GM12878 (cell line): ENCODE results near the gene AFAP1L2. TPM values are rescaled to one million over a fixed set of nuclear protein-coding genes. Genes with fewer than 3 reads are reported as not detected.

Experiments used
- ATAC-seq: fragments of 200-7000 bp; cut with Tn5 transposase; 3 replicates; pipeline ENCODE4 v1.9.1; 2020; ENCODE audit warnings: mild to moderate bottlenecking, moderate library complexity
- BruUV-seq: library from RNA; stranded (reverse); fragments of 400-500 nt; replicated peaks from 2 replicates; lab custom pipeline; 2021; lab: Mats Ljungman, UMichigan
- CTCF ChIA-PET: fragments of 300-600 bp; sonication (Branson Sonifier 250); formaldehyde crosslinking; extraction: SDS; loops from one replicate; lab custom pipeline; 2021; ENCODE audit warnings: inconsistent platforms; lab: Yijun Ruan, JAX
- POLR2A ChIA-PET: fragments of 350-600 bp; formaldehyde crosslinking; extraction: SDS; loops from one replicate; lab custom pipeline; 2021; ENCODE audit warnings: inconsistent platforms; lab: Charles Lee
- RAD21 ChIA-PET: fragments of 300-600 bp; sonication (Branson Sonifier 250); formaldehyde crosslinking; loops from one replicate; lab custom pipeline; 2023; ENCODE audit warnings: antibody characterized with exemption; ENCODE audit not compliant: unreplicated experiment; lab: Charles Lee
- SMC1A ChIA-PET: fragments of 300-600 bp; sonication (Branson Sonifier 250); formaldehyde crosslinking; loops from one replicate; lab custom pipeline; 2023; ENCODE audit not compliant: unreplicated experiment, uncharacterized antibody; lab: Charles Lee
- DNase-seq: peaks from one replicate; pipeline ENCODE4 v3.0.0-alpha.2; 2011; ENCODE audit warnings: low read depth, low spot score
- FAIRE-seq: peaks from 3 replicates; lab custom pipeline; 2011; peaks lifted over from hg19 to GRCh38; lab: Jason Lieb, UNC
- H2AFZ ChIP-seq: 2 replicates; pipeline ENCODE4 v1.6.0; 2011; ENCODE audit warnings: low read depth, low read length, control low read depth; ENCODE audit not compliant: control insufficient read depth
- H3K27ac ChIP-seq: 2 replicates; pipeline ENCODE4 v1.5.1; 2011; ENCODE audit warnings: control low read depth; ENCODE audit not compliant: control insufficient read depth, insufficient read depth
- H3K27me3 ChIP-seq, 2 experiments: replicated peaks in 1 of 2; 2 replicates each; pipeline versions ENCODE4 v1.6.0 to v1.6.1; 2011; ENCODE audit warnings: low read length in 1 of 2; ENCODE audit not compliant: control insufficient read depth in 2 of 2, insufficient read depth in 2 of 2
- H3K36me3 ChIP-seq, 2 experiments: 2 replicates each; pipeline ENCODE4 v1.5.1; 2011; ENCODE audit warnings: low read length in 1 of 2; ENCODE audit not compliant: control insufficient read depth in 2 of 2, insufficient read depth in 2 of 2
- H3K4me1 ChIP-seq: 2 replicates; pipeline ENCODE4 v1.6.1; 2011; ENCODE audit warnings: mild to moderate bottlenecking, low read length, moderate library complexity, mixed read lengths; ENCODE audit not compliant: control insufficient read depth, insufficient read depth
- H3K4me2 ChIP-seq: 2 replicates; pipeline ENCODE4 v1.6.0; 2011; ENCODE audit warnings: control low read depth; ENCODE audit not compliant: control insufficient read depth, insufficient read depth
- H3K4me3 ChIP-seq: fragments of 200-600 bp; sonication (generic); 2 replicates; pipeline ENCODE4 v1.5.1; 2016
- H3K79me2 ChIP-seq: 2 replicates; pipeline ENCODE4 v1.6.0; 2011; ENCODE audit warnings: low read length; ENCODE audit not compliant: control insufficient read depth, insufficient read depth
- H3K9ac ChIP-seq: 2 replicates; pipeline ENCODE4 v1.8.0; 2011; ENCODE audit warnings: low read length, control low read depth, mixed read lengths; ENCODE audit not compliant: control insufficient read depth, insufficient read depth
- H3K9me3 ChIP-seq: replicated peaks from 3 replicates; pipeline ENCODE4 v1.5.1; 2011; ENCODE audit warnings: mild to moderate bottlenecking, low read length; ENCODE audit not compliant: control insufficient read depth, insufficient read depth
- H4K20me1 ChIP-seq: 2 replicates; pipeline ENCODE4 v1.6.0; 2011; ENCODE audit not compliant: control insufficient read depth, insufficient read depth
- BCL11A ChIP-seq: IDR thresholded peaks from 2 replicates; pipeline ENCODE4 v1.6.1; 2011; ENCODE audit warnings: low read depth, low read length
- CBX5 ChIP-seq: sonication (generic); IDR thresholded peaks from 2 replicates; pipeline ENCODE4 v1.6.1; 2016; ENCODE audit warnings: low read depth, moderate library complexity, mild to moderate bottlenecking, inconsistent platforms
- POLR2AphosphoS5 ChIP-seq: IDR thresholded peaks from 2 replicates; pipeline ENCODE4 v1.6.1; 2011; ENCODE audit warnings: mild to moderate bottlenecking, low read length, inconsistent platforms
- SIN3A ChIP-seq: IDR thresholded peaks from 2 replicates; pipeline ENCODE4 v1.6.1; 2012; ENCODE audit warnings: low read depth, low read length, improper control_type of control experiment
- WRNIP1 ChIP-seq: IDR thresholded peaks from 2 replicates; pipeline ENCODE4 v1.6.1; 2011; ENCODE audit warnings: low read depth, low read length, improper control_type of control experiment, borderline replicate concordance
- WGBS: methylation state at CpG from one replicate; pipeline ENCODE4 v1.1.6; 2016; ENCODE audit warnings: low lambda C conversion rate; ENCODE audit not compliant: insufficient replicate concordance, insufficient coverage; ENCODE audit errors: missing lambda C conversion rate; 5-methylcytosine and 5-hydroxymethylcytosine counted together
- in situ Hi-C: fragments of 300-500 bp; cut with MboI; formaldehyde crosslinking; loops from 9 replicates; pipeline ENCODE4 v1.14.3; 2018; ENCODE audit warnings: mixed read lengths
- intact Hi-C: fragments of 100-400 bp; cut with micrococcal nuclease; formaldehyde crosslinking; loops from one replicate; pipeline ENCODE4 v1.14.2; 2022; ENCODE audit not compliant: unreplicated experiment
- polyA plus RNA-seq, 11 experiments: library from polyadenylated mRNA; depleted of rRNA in 4 of 11; unstranded in 6 of 11; stranded (reverse) in 5 of 11; fragments of >200 nt; fragmentation: Nextera tagmentation in 4 of 11; fragmentation: Illumina TruSeq in 1 of 11; extraction: Ambion mirVana in 4 of 11; extraction: Trizol in 1 of 11; gene quantifications; 1 replicate in 1 of 11; 2 replicates in 10 of 11; pipeline versions ENCODE4 v1.2.1 to v1.2.3, GENCODE V29; 2011 to 2016; ENCODE audit warnings: inconsistent platforms in 2 of 11, missing spikeins in 2 of 11, low read depth in 1 of 11
- total RNA-seq, 4 experiments: library from RNA; depleted of rRNA in 3 of 4; stranded (reverse); fragments of >200 nt in 3 of 4; fragmentation: Illumina TruSeq in 1 of 4; extraction: Trizol in 1 of 4; gene quantifications; 2 replicates each; pipeline versions ENCODE4 v1.2.1 to v1.2.3, GENCODE V29; 2013 to 2021
- TF ChIP-seq, protein P1 (sequence below), 3 experiments: IDR thresholded peaks in 2 of 3; conservative IDR thresholded peaks in 1 of 3; 2 replicates each; pipeline ENCODE4 v1.5.1; 2011; ENCODE audit warnings: low read depth in 3 of 3, low read length in 3 of 3, mild to moderate bottlenecking in 3 of 3, control low read depth in 2 of 3, moderate library complexity in 2 of 3, inconsistent platforms in 1 of 3, mixed read lengths in 1 of 3; ENCODE audit not compliant: control insufficient read depth in 2 of 3, insufficient read depth in 1 of 3; ENCODE audit errors: extremely low read depth in 1 of 3

AFAP1L2 gene
- total and polyA plus RNA-seq, 10 of the 15 experiments (the other 5 are each of a cell fraction or from before 2014, with no cell fraction given) = 0.03 to 4.0 (median 0.34) TPM

DNA sequence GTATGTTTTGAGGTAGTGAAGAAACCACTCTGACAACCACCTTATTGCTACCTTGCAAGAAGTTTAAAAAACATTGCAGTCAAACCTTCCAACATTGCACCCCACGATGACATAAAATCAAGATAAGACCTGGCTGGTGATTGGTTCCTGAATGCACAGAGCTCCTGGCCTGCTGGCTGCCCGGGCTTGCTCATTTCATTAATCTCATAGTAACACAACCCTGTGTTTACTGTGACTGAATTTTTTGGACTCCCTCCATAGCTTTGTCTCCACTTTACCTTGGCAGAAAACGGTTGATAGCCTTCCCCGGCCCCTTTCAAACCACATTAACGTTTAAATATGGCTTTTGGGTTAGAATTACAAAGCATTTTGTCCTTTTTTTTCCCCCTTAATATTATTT, 137.8 kb downstream of the AFAP1L2 start:
- RAD21 ChIA-PET = no interaction called here
- in situ Hi-C loops = no loop called here
- H3K27ac ChIP-seq = no peak overlapping the region
- no peaks in the 10 kb centered on the region; a peak in 2 of 4 replicates for H3K27me3 ChIP-seq
- CTCF ChIA-PET = interaction anchor here (2.6 kb wide), 1 partner anchor 37 kb away, joined by 14 read pairs; no protein-coding TSS in a partner anchor
- SMC1A ChIA-PET = no interaction called here
- H3K4me1 ChIP-seq = no peaks in the 10 kb centered on the region
- intact Hi-C loops = no loop called here
- H3K9ac ChIP-seq = no peak overlapping the region
- no peak overlapping the region for H3K4me3 ChIP-seq
- 39% methylated on average over 5 of the region's 5 CpGs for WGBS
- H3K36me3 ChIP-seq = no peaks in the 10 kb centered on the region
- no peak overlapping the region for H3K4me2 ChIP-seq
- TF ChIP-seq SIN3A (no peak), CBX5 (no peak), WRNIP1 (no peak), POLR2AphosphoS5 (no peak), BCL11A (no peak)
- TF ChIP-seq, protein P1, sequence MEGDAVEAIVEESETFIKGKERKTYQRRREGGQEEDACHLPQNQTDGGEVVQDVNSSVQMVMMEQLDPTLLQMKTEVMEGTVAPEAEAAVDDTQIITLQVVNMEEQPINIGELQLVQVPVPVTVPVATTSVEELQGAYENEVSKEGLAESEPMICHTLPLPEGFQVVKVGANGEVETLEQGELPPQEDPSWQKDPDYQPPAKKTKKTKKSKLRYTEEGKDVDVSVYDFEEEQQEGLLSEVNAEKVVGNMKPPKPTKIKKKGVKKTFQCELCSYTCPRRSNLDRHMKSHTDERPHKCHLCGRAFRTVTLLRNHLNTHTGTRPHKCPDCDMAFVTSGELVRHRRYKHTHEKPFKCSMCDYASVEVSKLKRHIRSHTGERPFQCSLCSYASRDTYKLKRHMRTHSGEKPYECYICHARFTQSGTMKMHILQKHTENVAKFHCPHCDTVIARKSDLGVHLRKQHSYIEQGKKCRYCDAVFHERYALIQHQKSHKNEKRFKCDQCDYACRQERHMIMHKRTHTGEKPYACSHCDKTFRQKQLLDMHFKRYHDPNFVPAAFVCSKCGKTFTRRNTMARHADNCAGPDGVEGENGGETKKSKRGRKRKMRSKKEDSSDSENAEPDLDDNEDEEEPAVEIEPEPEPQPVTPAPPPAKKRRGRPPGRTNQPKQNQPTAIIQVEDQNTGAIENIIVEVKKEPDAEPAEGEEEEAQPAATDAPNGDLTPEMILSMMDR (IDR thresholded peaks at IDR 0.05 in 2 of 3, conservative IDR thresholded peaks at IDR 0.05 in 1 of 3; ENCODE audit: control insufficient read depth in 2 of 3, extremely low read depth in 1 of 3, insufficient read depth in 1 of 3, low read depth in 3 of 3, low read length in 3 of 3) = no peak
- no TSS peak for BruUV-seq
- ATAC-seq = no peak
- no peak overlapping the region for H2AFZ ChIP-seq
- H3K79me2 ChIP-seq = no peaks in the 10 kb centered on the region
- no peak for DNase-seq
- POLR2A ChIA-PET = no interaction called here
- no peaks in the 10 kb centered on the region for H3K9me3 ChIP-seq
- FAIRE-seq = no peak
- H4K20me1 ChIP-seq = no peaks in the 10 kb centered on the region
